ENCODE data around the gene ARHGAP6.

Gene ARHGAP6

DNA sequence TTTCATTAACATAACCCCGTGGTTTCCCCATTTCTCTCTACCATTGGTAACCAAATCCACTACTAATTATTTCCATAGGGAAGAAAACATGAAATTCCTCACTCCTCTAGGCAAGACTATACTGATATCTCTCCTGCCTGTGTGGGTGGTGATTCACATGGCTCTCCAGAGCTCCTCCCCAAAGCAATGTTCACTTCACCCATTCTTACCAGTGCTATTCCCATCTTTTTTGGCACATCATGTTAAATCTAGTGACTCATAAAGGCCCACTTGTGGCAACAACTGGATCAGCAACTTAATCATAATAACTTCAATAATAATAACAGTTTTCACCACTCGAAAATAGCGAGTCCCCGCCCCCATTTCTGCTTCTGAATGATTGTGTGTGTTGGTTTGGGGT, 560.6 kb downstream of the ARHGAP6 start:
- no peak overlapping the region for H3K27ac ChIP-seq (ENCODE audit: low read length)
- no peaks in the 10 kb centered on the region for H3K9me3 ChIP-seq (ENCODE audit: control insufficient read depth in 1 of 2, low read length in 2 of 2)
- no peaks in the 10 kb centered on the region for H3K27me3 ChIP-seq (ENCODE audit: low read depth, low read length)
- H3K4me1 ChIP-seq (ENCODE audit: control insufficient read depth in 1 of 2, insufficient read depth in 2 of 2, low read length in 2 of 2): peaks cover 0 to 5% of the 10 kb centered on the region in 2 donors
- no peak overlapping the region for H3K4me3 ChIP-seq (ENCODE audit: low read depth in 1 of 2, low read length in 2 of 2)
- H3K36me3 ChIP-seq (ENCODE audit: control insufficient read depth in 1 of 2, insufficient read depth in 2 of 2, low read length in 2 of 2): no peaks in the 10 kb centered on the region

DNA sequence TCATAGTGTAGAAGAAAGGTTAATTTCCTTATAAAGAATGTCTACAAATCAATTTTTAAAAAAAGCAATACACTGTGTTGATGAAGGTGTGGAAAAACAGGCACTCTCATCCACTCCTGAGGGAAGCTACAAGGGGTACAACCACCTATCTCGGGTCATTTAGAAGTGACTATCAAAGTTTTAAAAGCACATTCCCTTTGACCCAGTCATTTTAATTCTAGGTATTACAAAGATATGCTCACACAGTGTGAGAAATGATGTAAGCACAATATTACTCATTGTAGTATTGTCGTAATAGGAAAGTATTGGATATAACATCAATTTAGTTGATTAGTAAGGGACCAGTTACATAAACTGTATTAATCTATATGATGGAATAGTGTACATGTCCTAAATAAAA, 562.0 kb downstream of the ARHGAP6 start:
- Histone ChIP-seq H3K27ac (ENCODE audit: low read length) (no peak overlapping the region), H3K9me3 (ENCODE audit: control insufficient read depth in 1 of 2, low read length in 2 of 2) (no peaks in the 10 kb centered on the region), H3K27me3 (ENCODE audit: low read depth, low read length) (no peaks in the 10 kb centered on the region), H3K4me1 (ENCODE audit: control insufficient read depth in 1 of 2, insufficient read depth in 2 of 2, low read length in 2 of 2) (peaks cover 0 to 5% of the 10 kb centered on the region in 2 donors), H3K4me3 (ENCODE audit: low read depth in 1 of 2, low read length in 2 of 2) (no peak overlapping the region), H3K36me3 (ENCODE audit: control insufficient read depth in 1 of 2, insufficient read depth in 2 of 2, low read length in 2 of 2) (no peaks in the 10 kb centered on the region)

DNA sequence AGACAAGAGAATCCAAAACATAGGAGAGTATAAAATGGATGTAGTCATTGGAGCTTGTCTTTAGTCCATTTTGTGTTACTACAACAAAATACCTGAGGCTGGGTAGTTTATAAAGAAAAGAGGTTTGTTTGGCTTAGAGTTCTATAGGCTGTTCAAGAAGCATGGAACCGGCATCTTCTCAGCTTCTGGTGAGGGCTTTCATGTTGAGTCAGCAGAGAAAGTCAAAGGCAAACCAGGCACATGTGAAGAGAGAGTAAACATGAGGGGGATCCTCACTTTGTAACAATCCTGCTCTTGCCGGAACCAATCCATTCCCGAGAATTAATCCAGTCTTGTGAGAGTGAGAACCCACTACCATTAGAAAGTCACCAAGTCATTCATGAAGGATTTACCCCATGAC, 562.7 kb downstream of the ARHGAP6 start:
- Histone ChIP-seq H3K27me3 (ENCODE audit: low read depth, low read length) (no peaks in the 10 kb centered on the region), H3K4me1 (ENCODE audit: control insufficient read depth in 1 of 2, insufficient read depth in 2 of 2, low read length in 2 of 2) (peaks cover 0 to 5% of the 10 kb centered on the region in 2 donors), H3K36me3 (ENCODE audit: control insufficient read depth in 1 of 2, insufficient read depth in 2 of 2, low read length in 2 of 2) (no peaks in the 10 kb centered on the region), H3K4me3 (ENCODE audit: low read depth in 1 of 2, low read length in 2 of 2) (no peak overlapping the region), H3K27ac (ENCODE audit: low read length) (no peak overlapping the region), H3K9me3 (ENCODE audit: control insufficient read depth in 1 of 2, low read length in 2 of 2) (no peaks in the 10 kb centered on the region)

DNA sequence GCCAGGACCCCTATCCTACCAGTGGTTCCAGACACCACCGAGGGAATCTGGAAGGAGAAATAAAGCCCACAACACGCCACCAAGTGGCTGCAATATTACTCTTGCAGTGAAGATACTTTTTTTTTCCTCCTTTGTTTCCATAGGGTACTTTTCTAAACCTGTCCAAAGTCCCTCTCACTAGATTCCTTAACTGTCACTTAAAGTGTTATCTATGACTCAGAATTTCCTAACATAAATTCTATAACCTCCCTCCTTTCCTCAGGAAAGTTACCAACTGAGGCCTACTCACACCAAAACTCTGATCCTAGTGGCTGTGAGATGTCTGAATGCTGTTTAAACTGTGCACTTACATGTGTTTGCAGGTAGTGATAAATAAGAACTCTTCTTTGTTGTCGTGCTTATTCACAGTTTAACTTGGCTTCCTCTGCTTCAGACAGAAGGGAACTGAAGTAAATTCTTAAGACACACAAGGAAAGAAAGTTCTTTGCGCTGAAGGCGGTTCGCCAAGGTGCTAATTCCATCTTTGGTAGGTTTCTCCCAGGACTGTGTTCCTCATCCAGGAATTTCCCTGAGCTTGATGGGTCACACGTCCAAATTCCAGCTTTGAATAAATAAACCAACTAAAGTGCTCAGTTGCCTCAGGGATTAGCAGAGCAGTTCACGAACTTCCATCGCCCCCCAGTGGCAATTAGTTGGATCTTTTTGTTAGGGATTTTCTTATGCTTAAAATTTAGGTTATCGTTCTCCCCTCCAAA, 565.3 kb downstream of the ARHGAP6 start:
- Histone ChIP-seq H3K27ac (ENCODE audit: low read length) (peak overlapping the region; percentile 72), H3K9me3 (ENCODE audit: control insufficient read depth in 1 of 2, low read length in 2 of 2) (no peaks in the 10 kb centered on the region), H3K36me3 (ENCODE audit: control insufficient read depth in 1 of 2, insufficient read depth in 2 of 2, low read length in 2 of 2) (no peaks in the 10 kb centered on the region), H3K27me3 (ENCODE audit: low read depth, low read length) (no peaks in the 10 kb centered on the region), H3K4me3 (ENCODE audit: low read depth in 1 of 2, low read length in 2 of 2) (no peak overlapping the region), H3K4me1 (ENCODE audit: control insufficient read depth in 1 of 2, insufficient read depth in 2 of 2, low read length in 2 of 2) (peaks cover 0 to 5% of the 10 kb centered on the region in 2 donors)

DNA sequence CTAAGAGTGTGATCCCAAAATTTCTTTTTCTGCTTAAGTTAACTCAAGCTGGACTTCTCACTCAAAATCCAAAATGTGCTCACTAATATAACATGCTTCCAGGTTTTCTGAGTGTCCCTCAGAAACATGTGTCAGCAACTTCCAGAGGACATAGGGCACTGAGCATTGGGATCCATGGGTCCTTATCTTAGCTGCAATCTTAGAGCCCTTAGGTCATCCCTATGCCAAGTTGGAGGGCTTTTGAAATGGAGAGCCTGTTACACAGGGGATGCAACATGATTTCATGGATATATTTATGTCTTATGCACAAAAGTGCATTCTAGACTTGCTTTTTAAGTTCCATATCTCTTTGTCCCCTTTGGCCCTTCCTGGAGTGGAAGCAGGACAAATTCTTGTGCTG, 566.3 kb downstream of the ARHGAP6 start:
- Histone ChIP-seq H3K27ac (ENCODE audit: low read length) (no peak overlapping the region), H3K4me3 (ENCODE audit: low read depth in 1 of 2, low read length in 2 of 2) (no peak overlapping the region), H3K4me1 (ENCODE audit: control insufficient read depth in 1 of 2, insufficient read depth in 2 of 2, low read length in 2 of 2) (peaks cover 0 to 5% of the 10 kb centered on the region in 2 donors), H3K27me3 (ENCODE audit: low read depth, low read length) (no peaks in the 10 kb centered on the region), H3K9me3 (ENCODE audit: control insufficient read depth in 1 of 2, low read length in 2 of 2) (no peaks in the 10 kb centered on the region), H3K36me3 (ENCODE audit: control insufficient read depth in 1 of 2, insufficient read depth in 2 of 2, low read length in 2 of 2) (no peaks in the 10 kb centered on the region)

DNA sequence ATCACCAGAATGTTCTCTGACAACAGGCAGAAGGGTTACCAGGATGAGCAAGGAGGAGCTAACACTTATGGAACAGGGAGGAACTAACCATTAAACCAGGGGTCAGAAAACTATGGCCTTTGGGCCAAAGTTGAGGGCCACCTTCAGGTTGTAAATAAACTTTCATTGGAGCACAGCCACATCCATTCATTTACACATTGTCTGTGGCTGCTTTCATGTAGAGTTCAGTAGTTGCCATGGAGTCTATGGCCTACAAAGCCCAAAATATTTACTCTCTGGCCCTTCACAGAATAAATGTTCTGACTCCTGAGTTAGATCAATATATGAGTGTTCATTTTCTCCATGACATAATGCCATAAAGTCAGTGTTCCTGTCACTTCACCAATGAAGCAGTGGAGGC, 567.8 kb downstream of the ARHGAP6 start:
- Histone ChIP-seq H3K9me3 (ENCODE audit: control insufficient read depth in 1 of 2, low read length in 2 of 2) (no peaks in the 10 kb centered on the region), H3K27ac (ENCODE audit: low read length) (no peak overlapping the region), H3K36me3 (ENCODE audit: control insufficient read depth in 1 of 2, insufficient read depth in 2 of 2, low read length in 2 of 2) (no peaks in the 10 kb centered on the region), H3K4me3 (ENCODE audit: low read depth in 1 of 2, low read length in 2 of 2) (no peak overlapping the region), H3K27me3 (ENCODE audit: low read depth, low read length) (no peaks in the 10 kb centered on the region), H3K4me1 (ENCODE audit: control insufficient read depth in 1 of 2, insufficient read depth in 2 of 2, low read length in 2 of 2) (peaks cover 0 to 5% of the 10 kb centered on the region in 2 donors)

DNA sequence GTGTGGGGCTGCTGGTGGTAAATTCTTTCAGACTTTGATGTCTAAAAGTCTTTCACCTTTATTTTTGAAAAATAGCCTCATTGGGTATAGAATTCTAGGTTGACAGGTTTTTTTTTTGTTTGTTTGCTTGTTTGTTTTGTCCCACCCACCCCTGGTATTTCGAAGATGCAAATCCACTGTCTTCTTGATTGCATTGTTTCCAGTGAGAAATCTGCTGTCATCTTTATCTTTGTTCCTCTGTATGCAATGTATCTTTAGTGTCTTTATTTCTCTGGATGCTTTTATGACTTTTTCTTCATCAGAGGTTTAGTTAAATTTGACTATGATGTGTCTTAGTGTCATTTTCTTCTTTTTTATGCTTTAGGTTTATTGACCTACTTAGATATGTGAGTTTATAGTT, 575.9 kb downstream of the ARHGAP6 start:
- Histone ChIP-seq H3K4me1 (ENCODE audit: control insufficient read depth in 1 of 2, insufficient read depth in 2 of 2, low read length in 2 of 2) (no peaks in the 10 kb centered on the region), H3K4me3 (ENCODE audit: low read depth in 1 of 2, low read length in 2 of 2) (no peak overlapping the region), H3K27me3 (ENCODE audit: low read depth, low read length) (no peaks in the 10 kb centered on the region), H3K27ac (ENCODE audit: low read length) (no peak overlapping the region), H3K36me3 (ENCODE audit: control insufficient read depth in 1 of 2, insufficient read depth in 2 of 2, low read length in 2 of 2) (no peaks in the 10 kb centered on the region), H3K9me3 (ENCODE audit: control insufficient read depth in 1 of 2, low read length in 2 of 2) (peaks cover 0 to 9% of the 10 kb centered on the region in 2 donors)
